B cell (primary cell): ENCODE measurements around the gene EXOC3L2. TPM values are rescaled to one million over a fixed set of nuclear protein-coding genes. Genes with fewer than 3 reads are reported as not detected.

ENCODE experiments used
- ATAC-seq: fragments of 200-7000 bp; cut with Tn5 transposase; one replicate; pipeline ENCODE4 v1.10.0; 2021; ENCODE audit warnings: low read depth, mild to moderate bottlenecking, moderate number of reproducible peaks, moderate library complexity
- CTCF ChIA-PET: fragments of 350-600 bp; sonication (Branson Sonifier 250); formaldehyde crosslinking; loops from one replicate; lab custom pipeline; 2021; ENCODE audit warnings: antibody characterized with exemption, inconsistent platforms; lab: Charles Lee
- POLR2A ChIA-PET: fragments of 350-600 bp; sonication (Branson Sonifier 250); formaldehyde crosslinking; loops from one replicate; lab custom pipeline; 2021; ENCODE audit warnings: antibody characterized with exemption; lab: Charles Lee
- DNase-seq: peaks from one replicate; pipeline ENCODE4 v3.0.0; 2013
- H2AFZ ChIP-seq: 2 replicates; pipeline ENCODE4 v1.6.1; 2012; ENCODE audit warnings: mild to moderate bottlenecking, low read depth, low read length; ENCODE audit not compliant: insufficient read depth, poor library complexity, severe bottlenecking
- H3K27ac ChIP-seq, 2 donors: 1 replicate in 1 of 2; 2 replicates in 1 of 2; pipeline ENCODE4 v1.5.1; 2012 to 2013; ENCODE audit warnings: low read length in 2 of 2, mild to moderate bottlenecking in 2 of 2, moderate library complexity in 1 of 2
- H3K27me3 ChIP-seq, 4 experiments: fragments of 200-600 bp in 1 of 4; sonication (generic) in 1 of 4; replicated peaks in 1 of 4; 1 replicate in 2 of 4; 2 replicates in 2 of 4; pipeline versions ENCODE4 v1.6.1 to v1.7.0; 2013 to 2016; ENCODE audit warnings: low read length in 3 of 4, mild to moderate bottlenecking in 2 of 4, mixed read lengths in 1 of 4, moderate library complexity in 1 of 4; ENCODE audit not compliant: insufficient read depth in 4 of 4, control insufficient read depth in 3 of 4; ENCODE audit errors: control extremely low read depth in 1 of 4
- H3K36me3 ChIP-seq, 2 experiments: replicated peaks in 1 of 2; 1 replicate in 1 of 2; 2 replicates in 1 of 2; pipeline versions ENCODE4 v1.6.1 to v1.7.1; 2013; ENCODE audit warnings: low read length in 1 of 2; ENCODE audit not compliant: insufficient read depth in 2 of 2, control insufficient read depth in 1 of 2; ENCODE audit errors: control extremely low read depth in 1 of 2, extremely low read depth in 1 of 2
- H3K4me1 ChIP-seq, 2 donors: fragments of 200-600 bp in 1 of 2; sonication (generic) in 1 of 2; 1 replicate in 1 of 2; 2 replicates in 1 of 2; pipeline versions ENCODE4 v1.5.1 to v1.6.1; 2013 to 2017; ENCODE audit warnings: low read length in 2 of 2; ENCODE audit not compliant: control insufficient read depth in 2 of 2, insufficient read depth in 2 of 2
- H3K4me2 ChIP-seq: replicated peaks from 2 replicates; pipeline ENCODE3; 2012; ENCODE audit warnings: mild to moderate bottlenecking, low read depth, low read length; ENCODE audit not compliant: poor library complexity, severe bottlenecking
- H3K4me3 ChIP-seq, 5 experiments: fragments of 200-600 bp in 1 of 5; sonication (generic) in 1 of 5; 1 replicate in 3 of 5; 2 replicates in 2 of 5; pipeline versions ENCODE4 v1.5.1 to v1.7.0; 2011 to 2016; ENCODE audit warnings: low read length in 4 of 5, mild to moderate bottlenecking in 4 of 5, low read depth in 2 of 5, control low read depth in 1 of 5, moderate library complexity in 1 of 5; ENCODE audit not compliant: insufficient read depth in 1 of 5; ENCODE audit errors: control extremely low read depth in 1 of 5, extremely low read depth in 1 of 5
- H3K79me2 ChIP-seq: fragments of 200-600 bp; sonication (generic); one replicate; pipeline ENCODE4 v1.6.0; 2016; ENCODE audit warnings: low read length; ENCODE audit not compliant: control insufficient read depth, insufficient read depth
- H3K9ac ChIP-seq: fragments of 200-600 bp; sonication (generic); 2 replicates; pipeline ENCODE4 v1.6.1; 2017; ENCODE audit warnings: mild to moderate bottlenecking, low read length, moderate library complexity
- H3K9me3 ChIP-seq, 3 donors: one replicate each; pipeline versions ENCODE4 v1.6.1 to v1.7.1; 2013; ENCODE audit warnings: low read length in 2 of 3; ENCODE audit not compliant: control insufficient read depth in 2 of 3, insufficient read depth in 1 of 3; ENCODE audit errors: control extremely low read depth in 1 of 3
- H4K20me1 ChIP-seq: 2 replicates; pipeline ENCODE4 v1.6.0; 2012; ENCODE audit warnings: mild to moderate bottlenecking, low read length; ENCODE audit not compliant: insufficient read depth, control insufficient read depth, poor library complexity, severe bottlenecking
- H3K27ac Mint-ChIP-seq: one replicate; pipeline ENCODE4 v1.8.0; 2021; ENCODE audit warnings: mixed read lengths
- H3K27me3 Mint-ChIP-seq: one replicate; pipeline ENCODE4 v1.8.0; 2021; ENCODE audit warnings: mixed read lengths
- H3K4me1 Mint-ChIP-seq: one replicate; pipeline ENCODE4 v1.8.0; 2021; ENCODE audit warnings: mixed read lengths
- H3K4me3 Mint-ChIP-seq: one replicate; pipeline ENCODE4 v1.8.0; 2021; ENCODE audit warnings: mixed read lengths
- H3K9me3 Mint-ChIP-seq: one replicate; pipeline ENCODE4 v1.8.0; 2022; ENCODE audit warnings: mixed read lengths; ENCODE audit not compliant: insufficient read depth
- EZH2 ChIP-seq: IDR thresholded peaks from 2 replicates; pipeline ENCODE4 v1.6.1; 2012; ENCODE audit warnings: borderline replicate concordance, low read depth, mild to moderate bottlenecking, moderate library complexity, low read length; ENCODE audit not compliant: insufficient read depth, poor library complexity, severe bottlenecking
- WGBS: methylation state at CpG from one replicate; pipeline ENCODE4 v1.1.5; 2013; ENCODE audit warnings: missing lambda C conversion rate; ENCODE audit not compliant: insufficient coverage; 5-methylcytosine and 5-hydroxymethylcytosine counted together
- intact Hi-C: fragments of 100-400 bp; cut with micrococcal nuclease; formaldehyde crosslinking; loops from one replicate; pipeline ENCODE4 v1.10.0; 2022
- polyA plus RNA-seq: library from polyadenylated mRNA; depleted of rRNA; stranded (reverse); fragments of >200 nt; gene quantifications from 2 replicates; pipeline ENCODE4 v1.2.3, GENCODE V29; 2012
- total RNA-seq, 2 donors: library from RNA; stranded (reverse); fragments of 120-200 nt in 1 of 2; gene quantifications; 1 replicate in 1 of 2; 2 replicates in 1 of 2; pipeline versions ENCODE4 v1.2.3 to v1.2.4, GENCODE V29; 2013 to 2022
- TF ChIP-seq, protein P1 (sequence below): fragments of 200-600 bp; IDR thresholded peaks from one replicate; pipeline ENCODE4 v1.8.0; 2022; ENCODE audit warnings: antibody characterized with exemption, mild to moderate bottlenecking

EXOC3L2 gene
- total and polyA plus RNA-seq, 2 donors (not counting 1 experiment from before 2014, with no cell fraction given) = not detected

- Mint-ChIP-seq H3K27me3 (no peaks in the 10 kb centered on the region), H3K27ac (no peak overlapping the region), H3K4me3 (no peak overlapping the region), H3K4me1 (no peaks in the 10 kb centered on the region), H3K9me3 (no peaks in the 10 kb centered on the region)
- Histone ChIP-seq H3K27ac (no peak overlapping the region), H3K9me3 (no peaks in the 10 kb centered on the region), H3K4me1 (no peaks in the 10 kb centered on the region), H3K79me2 (no peaks in the 10 kb centered on the region), H2AFZ (no peak overlapping the region), H4K20me1 (no peaks in the 10 kb centered on the region), H3K27me3 (no peaks in the 10 kb centered on the region), H3K4me3 (no peak overlapping the region), H3K9ac (no peak overlapping the region), H3K36me3 (peaks cover 0 to 2% of the 10 kb centered on the region in 2 experiments), H3K4me2 (no peak overlapping the region)
- DNase-seq = no peak
- ChIA-PET POLR2A (no interaction called here), CTCF (no interaction called here)
- 95% methylated on average over 19 of the region's 19 CpGs for WGBS
- no peak for ATAC-seq
- TF ChIP-seq EZH2 = no peak
- TF ChIP-seq, protein P1, sequence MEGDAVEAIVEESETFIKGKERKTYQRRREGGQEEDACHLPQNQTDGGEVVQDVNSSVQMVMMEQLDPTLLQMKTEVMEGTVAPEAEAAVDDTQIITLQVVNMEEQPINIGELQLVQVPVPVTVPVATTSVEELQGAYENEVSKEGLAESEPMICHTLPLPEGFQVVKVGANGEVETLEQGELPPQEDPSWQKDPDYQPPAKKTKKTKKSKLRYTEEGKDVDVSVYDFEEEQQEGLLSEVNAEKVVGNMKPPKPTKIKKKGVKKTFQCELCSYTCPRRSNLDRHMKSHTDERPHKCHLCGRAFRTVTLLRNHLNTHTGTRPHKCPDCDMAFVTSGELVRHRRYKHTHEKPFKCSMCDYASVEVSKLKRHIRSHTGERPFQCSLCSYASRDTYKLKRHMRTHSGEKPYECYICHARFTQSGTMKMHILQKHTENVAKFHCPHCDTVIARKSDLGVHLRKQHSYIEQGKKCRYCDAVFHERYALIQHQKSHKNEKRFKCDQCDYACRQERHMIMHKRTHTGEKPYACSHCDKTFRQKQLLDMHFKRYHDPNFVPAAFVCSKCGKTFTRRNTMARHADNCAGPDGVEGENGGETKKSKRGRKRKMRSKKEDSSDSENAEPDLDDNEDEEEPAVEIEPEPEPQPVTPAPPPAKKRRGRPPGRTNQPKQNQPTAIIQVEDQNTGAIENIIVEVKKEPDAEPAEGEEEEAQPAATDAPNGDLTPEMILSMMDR = no peak
- intact Hi-C loops = no loop called here
Observed at GRCh38 chr19:45264781-45265317, 19.6 kb upstream of the EXOC3L2 start.

DNA sequence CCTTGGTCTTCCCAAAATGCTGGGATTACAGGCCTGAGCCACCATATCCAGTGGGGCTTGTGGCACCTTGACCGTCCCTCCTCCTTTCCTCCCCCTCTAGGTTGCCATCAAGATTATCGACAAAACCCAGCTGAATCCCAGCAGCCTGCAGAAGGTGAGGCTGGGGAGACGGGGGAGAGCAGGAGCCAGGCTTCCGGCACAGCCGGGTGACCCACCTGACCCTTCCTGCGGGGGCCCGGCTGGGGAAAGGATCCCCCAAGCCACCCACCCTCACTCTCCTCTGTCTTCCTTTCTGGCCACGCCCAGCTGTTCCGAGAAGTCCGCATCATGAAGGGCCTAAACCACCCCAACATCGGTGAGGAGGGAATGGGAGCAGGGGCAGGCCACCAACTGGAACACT is 17.8 kb upstream of the EXOC3L2 start:
- intact Hi-C loops = no loop called here
- Mint-ChIP-seq H3K9me3 (no peaks in the 10 kb centered on the region), H3K27ac (no peak overlapping the region), H3K4me1 (no peaks in the 10 kb centered on the region), H3K27me3 (no peaks in the 10 kb centered on the region), H3K4me3 (no peak overlapping the region)
- no peaks in the 10 kb centered on the region for H3K27me3 ChIP-seq
- no peak for TF ChIP-seq EZH2
- TF ChIP-seq, protein P1 = no peak
- no peak overlapping the region for H3K4me2 ChIP-seq
- no peaks in the 10 kb centered on the region for H3K79me2 ChIP-seq
- H2AFZ ChIP-seq = no peak overlapping the region
- H3K9me3 ChIP-seq = no peaks in the 10 kb centered on the region
- H4K20me1 ChIP-seq = peaks cover 7% of the 10 kb centered on the region
- no peak overlapping the region for H3K9ac ChIP-seq
- CTCF ChIA-PET = no interaction called here
- DNase-seq (no peak), ATAC-seq (no peak)
- H3K36me3 ChIP-seq = peaks cover 0 to 2% of the 10 kb centered on the region in 2 experiments
- no peak overlapping the region for H3K4me3 ChIP-seq
- POLR2A ChIA-PET = interaction anchor here (0.6 kb wide), 1 partner anchor 14 kb away, joined by 3 read pairs; no protein-coding TSS in a partner anchor
- no peak overlapping the region for H3K27ac ChIP-seq
- no peaks in the 10 kb centered on the region for H3K4me1 ChIP-seq
- WGBS = 96% methylated on average over 4 of the region's 11 CpGs
